Activated CD8-positive, alpha-beta T cell treated with anti-CD3 and anti-CD28 coated beads, Interleukin-2, amount 10 ng/mL, durations not matched to agents 7 days and 5 days (primary cell): ENCODE data around the gene GADD45GIP1. TPM values are rescaled to one million over a fixed set of nuclear protein-coding genes. Genes with fewer than 3 reads are reported as not detected.
"Not testable (repeated sequence)": the region's sequence is repeated elsewhere in the genome, so short reads cannot be mapped to it uniquely, and the experiment has no call there.

Experiments used
- ATAC-seq: fragments of 150-1000 bp; cut with Tn5 transposase; one replicate; pipeline ENCODE4 v1.10.0; 2021; ENCODE audit warnings: moderate library complexity
- CTCF ChIA-PET: fragments of 350-600 bp; sonication (Branson Sonifier 250); formaldehyde crosslinking; loops from one replicate; lab custom pipeline; 2021; ENCODE audit warnings: antibody characterized with exemption; lab: Charles Lee
- POLR2A ChIA-PET: fragments of 350-600 bp; sonication (Branson Sonifier 250); formaldehyde crosslinking; loops from one replicate; lab custom pipeline; 2021; ENCODE audit warnings: antibody characterized with exemption; lab: Charles Lee
- DNase-seq: peaks from one replicate; pipeline ENCODE4 v3.0.0-alpha.2; 2020
- H3K27ac Mint-ChIP-seq: one replicate; pipeline ENCODE4 v1.8.0; 2021; ENCODE audit warnings: mild to moderate bottlenecking, mixed read lengths
- H3K27me3 Mint-ChIP-seq: one replicate; pipeline ENCODE4 v1.8.0; 2021; ENCODE audit warnings: low read depth, mixed read lengths
- H3K36me3 Mint-ChIP-seq: one replicate; pipeline ENCODE4 v1.8.0; 2021; ENCODE audit warnings: low read depth, mixed read lengths
- H3K4me1 Mint-ChIP-seq: one replicate; pipeline ENCODE4 v1.8.0; 2021; ENCODE audit warnings: low read depth, mixed read lengths
- H3K4me3 Mint-ChIP-seq: one replicate; pipeline ENCODE4 v1.8.0; 2021; ENCODE audit warnings: mild to moderate bottlenecking, mixed read lengths
- H3K9me3 Mint-ChIP-seq: one replicate; pipeline ENCODE4 v1.8.0; 2022; ENCODE audit warnings: mixed read lengths; ENCODE audit not compliant: insufficient read depth
- microRNA-seq: library from miRNA; unstranded; fragments of <30 nt; microRNA quantifications from one replicate; pipeline ENCODE4 v1.2.0, GENCODE V29; 2022
- total RNA-seq, 2 experiments: library from RNA; stranded (reverse); gene quantifications; one replicate each; pipeline ENCODE4 v1.2.3, GENCODE V29; 2021

GADD45GIP1 gene
- total RNA-seq, 2 experiments from 2014 or later: 23.4 to 25.4 TPM

DNA sequence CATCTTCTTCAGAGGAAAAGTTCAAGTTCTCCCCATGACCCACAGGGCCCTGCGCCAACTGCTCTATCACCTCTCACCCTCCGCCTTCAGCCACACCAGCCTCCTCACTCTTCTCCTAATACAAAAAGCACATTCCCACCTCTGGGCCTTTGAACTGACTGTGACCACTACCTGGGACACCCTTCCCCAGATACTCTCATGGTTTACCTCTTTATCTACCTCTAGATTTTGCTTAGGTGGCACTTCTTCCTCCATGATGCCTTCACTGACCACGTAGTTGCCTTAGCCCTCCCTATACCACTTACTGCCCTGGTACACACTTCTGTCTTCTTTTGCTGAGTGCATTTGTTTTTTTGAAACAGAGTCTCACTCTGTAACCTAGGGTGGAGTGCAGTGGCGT lies 34.1 kb downstream of the GADD45GIP1 start:
- H3K9me3 Mint-ChIP-seq: no peaks in the 10 kb centered on the region
- no peak for DNase-seq
- ChIA-PET POLR2A (interaction anchor here (1.0 to 1.8 kb wide), 2 partner anchors 10 to 15 kb away, joined by 4 to 5 read pairs; partner anchors contain the start of gene FARSA), CTCF (interaction anchor here (1.5 kb wide), 1 partner anchor 42 kb away, joined by 4 read pairs; no protein-coding TSS in a partner anchor)
- H3K4me3 Mint-ChIP-seq: no peak overlapping the region
- H3K36me3 Mint-ChIP-seq: peaks cover 53% of the 10 kb centered on the region
- peak overlapping the region; percentile 37 for H3K27ac Mint-ChIP-seq
- ATAC-seq: no peak
- peaks cover 23% of the 10 kb centered on the region for H3K4me1 Mint-ChIP-seq
- H3K27me3 Mint-ChIP-seq: peaks cover 2% of the 10 kb centered on the region

DNA sequence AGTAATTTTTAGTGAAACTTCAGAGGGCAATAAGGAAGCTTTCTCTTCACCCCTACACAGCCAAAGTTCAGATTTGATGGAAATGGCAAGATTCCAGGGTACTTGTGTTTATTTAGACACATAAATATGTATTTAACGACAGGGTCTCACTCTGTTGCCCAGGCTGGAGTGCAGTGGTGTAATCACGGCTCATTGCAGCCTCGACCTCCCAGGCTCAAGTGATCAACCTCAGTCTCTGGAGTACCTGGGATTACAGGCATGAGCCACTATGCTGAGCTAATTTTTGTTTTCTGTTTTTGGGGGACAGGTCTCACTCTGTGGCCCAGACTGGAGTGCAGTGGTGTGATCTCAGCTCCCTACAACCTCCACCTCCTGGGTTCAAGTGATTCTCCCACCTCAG lies 36.0 kb downstream of the GADD45GIP1 start:
- DNase-seq (no peak), ATAC-seq (no peak)
- peaks cover 2% of the 10 kb centered on the region for H3K27me3 Mint-ChIP-seq
- ChIA-PET POLR2A (interaction anchor here (2.7 kb wide), 1 partner anchor 12 kb away, joined by 14 read pairs; the partner anchor contains the start of gene FARSA), CTCF (interaction anchor here (1.0 to 1.5 kb wide), 2 partner anchors 36 to 44 kb away, joined by 3 to 7 read pairs; no protein-coding TSS in a partner anchor)
- peaks cover 24% of the 10 kb centered on the region for H3K4me1 Mint-ChIP-seq
- peak overlapping the region; percentile 14 for H3K27ac Mint-ChIP-seq
- H3K9me3 Mint-ChIP-seq: no peaks in the 10 kb centered on the region
- H3K4me3 Mint-ChIP-seq: no peak overlapping the region
- H3K36me3 Mint-ChIP-seq: peaks cover 42% of the 10 kb centered on the region

DNA sequence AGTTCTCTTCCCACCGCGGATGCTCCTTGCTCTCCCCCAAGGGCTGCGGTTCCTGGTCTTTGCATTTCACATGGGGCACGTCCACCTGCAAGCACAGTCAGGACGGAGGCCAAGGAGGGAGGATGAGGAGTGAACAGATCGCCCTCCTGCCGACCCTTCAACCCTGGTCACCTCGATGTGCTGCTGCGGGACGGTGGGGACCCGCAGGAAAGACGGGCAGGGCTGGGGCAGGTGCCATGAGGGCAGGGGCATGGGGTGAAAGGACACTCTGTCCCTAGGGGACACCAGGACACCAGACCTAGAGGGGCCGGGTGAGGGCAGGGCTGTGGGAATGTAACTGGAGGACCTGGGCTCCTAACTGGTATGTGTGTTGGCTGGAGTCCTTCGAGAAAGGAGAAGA lies 38.8 kb downstream of the GADD45GIP1 start:
- Mint-ChIP-seq H3K4me1 (peaks cover 47% of the 10 kb centered on the region), H3K27me3 (peaks cover 2% of the 10 kb centered on the region), H3K27ac (peak overlapping the region; percentile 87), H3K36me3 (peaks cover 23% of the 10 kb centered on the region), H3K4me3 (peak overlapping the region; percentile 74), H3K9me3 (no peaks in the 10 kb centered on the region)
- ChIA-PET POLR2A (no interaction called here), CTCF (interaction anchor here (0.8 to 1.4 kb wide), 2 partner anchors 10 to 33 kb away, joined by 3 to 4 read pairs; no protein-coding TSS in a partner anchor)
- no peak for ATAC-seq
- DNase-seq: no peak

DNA sequence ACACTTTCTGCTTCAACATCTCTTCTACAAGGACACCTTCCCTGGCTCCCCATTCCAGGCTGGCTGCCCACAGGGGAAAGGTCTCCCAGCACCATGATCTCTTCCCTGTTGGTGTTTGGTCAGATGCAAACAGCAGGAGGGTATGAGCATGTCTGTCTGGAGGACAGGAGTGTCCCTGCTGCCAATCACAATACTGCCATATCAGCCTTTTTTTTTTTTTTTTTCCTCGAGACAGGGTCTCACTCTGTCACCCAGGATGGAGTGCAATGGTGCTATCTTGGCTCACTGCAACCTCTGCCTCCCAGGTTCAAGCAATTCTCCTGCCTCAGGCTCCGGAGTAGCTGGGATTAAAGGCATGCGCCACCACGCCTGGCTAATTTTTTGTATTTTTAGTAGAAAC lies 41.2 kb downstream of the GADD45GIP1 start:
- H3K27me3 Mint-ChIP-seq, DNase-seq, H3K9me3 Mint-ChIP-seq, ATAC-seq, H3K4me3 Mint-ChIP-seq: not testable (repeated sequence)
- H3K27ac Mint-ChIP-seq: peak overlapping the region; percentile 77
- POLR2A ChIA-PET: interaction anchor here (0.6 to 3.1 kb wide), 5 partner anchors 17 to 173 kb away, joined by 3 to 20 read pairs (median 6); partner anchors contain the start of genes CALR and GCDH
- CTCF ChIA-PET: interaction anchor here (0.7 to 3.8 kb wide), 4 partner anchors 19 to 182 kb away, joined by 3 to 23 read pairs (median 4); no protein-coding TSS in a partner anchor
- peaks cover 49% of the 10 kb centered on the region for H3K4me1 Mint-ChIP-seq
- H3K36me3 Mint-ChIP-seq: peaks cover 11% of the 10 kb centered on the region

DNA sequence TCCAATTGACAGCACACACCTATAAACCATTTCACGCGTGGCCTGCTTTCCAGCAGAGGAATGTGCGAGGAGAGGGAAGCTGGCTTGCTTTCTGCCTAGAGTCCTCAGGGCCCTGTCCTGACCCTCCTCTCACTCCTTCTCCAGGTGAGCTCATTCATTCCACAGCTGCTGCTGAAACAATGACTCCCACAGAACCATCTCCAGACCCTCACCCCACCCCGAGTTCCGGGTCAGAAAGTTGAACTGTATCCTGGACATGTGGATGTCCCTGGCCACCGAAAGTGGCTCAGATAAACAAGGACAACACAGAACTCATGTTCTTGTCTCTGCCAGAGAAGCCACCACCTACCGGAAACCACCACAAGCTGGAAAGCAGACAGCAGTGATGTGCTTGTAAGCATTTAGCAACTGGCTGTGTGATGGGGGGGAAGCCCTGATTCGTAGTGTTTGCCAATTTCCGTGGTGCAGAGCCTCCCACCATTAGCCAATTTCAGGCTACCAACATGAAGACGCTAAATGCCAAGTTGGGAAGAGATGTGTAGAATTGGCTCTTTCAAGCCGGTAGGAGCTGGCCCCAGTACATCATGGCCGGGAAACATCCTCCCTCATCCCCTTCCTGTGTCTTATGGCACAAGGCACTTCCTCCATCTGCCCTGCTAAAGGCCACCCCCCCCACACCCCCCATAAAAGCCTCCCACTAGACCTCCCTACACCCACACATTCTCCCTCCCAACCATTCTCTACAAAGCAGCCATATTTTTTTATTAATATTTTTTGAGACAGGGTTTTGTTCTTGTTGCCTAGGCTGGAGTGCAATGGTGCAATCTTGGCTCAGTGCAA lies 43.0 kb downstream of the GADD45GIP1 start:
- Mint-ChIP-seq H3K36me3 (peaks cover 5% of the 10 kb centered on the region), H3K4me1 (peaks cover 37% of the 10 kb centered on the region), H3K9me3 (no peaks in the 10 kb centered on the region), H3K4me3 (peak overlapping the region; percentile 57), H3K27ac (peak overlapping the region; percentile 98), H3K27me3 (peaks cover under 1% of the 10 kb centered on the region)
- POLR2A ChIA-PET: interaction anchor here (0.6 to 3.1 kb wide), 10 partner anchors 13 to 191 kb away, joined by 3 to 20 read pairs (median 4); partner anchors contain the start of genes CALR, FARSA, GCDH and KLF1
- ATAC-seq: peak; percentile 85
- DNase-seq: peak; percentile 80
- CTCF ChIA-PET: interaction anchor here (1.0 to 3.8 kb wide), 10 partner anchors 13 to 157 kb away, joined by 3 to 23 read pairs (median 4); partner anchors contain the start of gene GCDH

DNA sequence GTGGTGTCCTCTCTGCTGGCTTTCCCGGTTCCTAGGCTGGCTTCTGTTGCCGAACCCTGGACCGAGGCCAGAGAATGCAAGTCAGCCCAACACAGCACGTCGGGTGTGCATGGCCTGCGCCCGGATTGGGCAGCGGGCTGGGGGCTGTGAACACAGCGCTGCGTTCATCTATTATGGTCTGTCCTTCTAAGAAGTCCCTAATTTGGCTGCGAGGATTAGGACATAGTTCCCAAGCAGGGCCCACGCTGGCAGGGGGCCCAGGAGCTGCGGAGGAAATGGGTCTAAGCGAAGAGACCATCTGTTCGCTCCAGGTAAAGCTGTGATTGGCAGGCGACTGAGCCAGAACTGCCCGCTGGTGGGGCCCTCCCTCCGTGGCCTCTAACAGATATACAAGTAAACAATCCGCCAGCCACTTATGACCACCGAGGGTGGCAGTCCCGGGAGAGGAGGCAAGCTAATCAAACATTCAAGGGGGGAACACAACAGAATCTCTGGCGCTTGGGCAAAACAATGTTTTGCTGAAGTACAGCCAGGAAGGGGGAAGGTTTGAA lies 43.9 kb downstream of the GADD45GIP1 start:
- no peaks in the 10 kb centered on the region for H3K9me3 Mint-ChIP-seq
- ChIA-PET POLR2A (interaction anchor here (0.6 to 3.1 kb wide), 7 partner anchors 12 to 190 kb away, joined by 3 to 20 read pairs (median 5); partner anchors contain the start of genes CALR, GCDH and KLF1), CTCF (interaction anchor here (0.6 to 3.8 kb wide), 11 partner anchors 12 to 203 kb away, joined by 3 to 23 read pairs (median 4); partner anchors contain the start of gene GCDH)
- H3K36me3 Mint-ChIP-seq: peaks cover 2% of the 10 kb centered on the region
- H3K4me1 Mint-ChIP-seq: peaks cover 31% of the 10 kb centered on the region
- peak overlapping the region; percentile 98 for H3K27ac Mint-ChIP-seq
- H3K4me3 Mint-ChIP-seq: no peak overlapping the region
- DNase-seq: no peak
- no peaks in the 10 kb centered on the region for H3K27me3 Mint-ChIP-seq
- no peak for ATAC-seq

DNA sequence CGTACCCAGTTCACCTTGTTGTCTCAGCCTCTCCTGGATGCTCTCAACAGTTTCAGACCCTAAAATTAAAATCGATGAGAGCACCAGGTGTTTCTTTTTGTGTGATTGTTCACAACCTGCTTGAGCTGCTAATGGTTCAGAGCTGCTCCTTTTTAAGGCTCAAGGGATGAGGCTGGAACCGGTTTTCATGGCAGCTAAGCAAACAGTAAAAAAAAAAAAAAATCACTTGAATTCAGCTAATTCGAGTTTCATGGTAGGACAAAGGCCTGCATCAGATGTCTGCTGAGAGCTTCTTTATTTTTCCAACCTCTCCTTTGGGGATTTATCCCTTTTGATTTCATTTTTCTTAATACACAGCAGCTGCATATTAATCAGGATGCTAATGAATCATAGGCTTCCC lies 44.5 kb downstream of the GADD45GIP1 start:
- no peak overlapping the region for H3K4me3 Mint-ChIP-seq
- H3K27ac Mint-ChIP-seq: no peak overlapping the region
- ATAC-seq (no peak), DNase-seq (no peak)
- H3K27me3 Mint-ChIP-seq: no peaks in the 10 kb centered on the region
- POLR2A ChIA-PET: interaction anchor here (0.7 to 2.3 kb wide), 3 partner anchors 12 to 120 kb away, joined by 3 to 5 read pairs (median 4); partner anchors contain the start of gene KLF1
- CTCF ChIA-PET: interaction anchor here (0.6 to 3.8 kb wide), 6 partner anchors 12 to 202 kb away, joined by 3 to 23 read pairs (median 8); no protein-coding TSS in a partner anchor
- H3K4me1 Mint-ChIP-seq: peaks cover 31% of the 10 kb centered on the region
- peaks cover 2% of the 10 kb centered on the region for H3K36me3 Mint-ChIP-seq
- no peaks in the 10 kb centered on the region for H3K9me3 Mint-ChIP-seq

DNA sequence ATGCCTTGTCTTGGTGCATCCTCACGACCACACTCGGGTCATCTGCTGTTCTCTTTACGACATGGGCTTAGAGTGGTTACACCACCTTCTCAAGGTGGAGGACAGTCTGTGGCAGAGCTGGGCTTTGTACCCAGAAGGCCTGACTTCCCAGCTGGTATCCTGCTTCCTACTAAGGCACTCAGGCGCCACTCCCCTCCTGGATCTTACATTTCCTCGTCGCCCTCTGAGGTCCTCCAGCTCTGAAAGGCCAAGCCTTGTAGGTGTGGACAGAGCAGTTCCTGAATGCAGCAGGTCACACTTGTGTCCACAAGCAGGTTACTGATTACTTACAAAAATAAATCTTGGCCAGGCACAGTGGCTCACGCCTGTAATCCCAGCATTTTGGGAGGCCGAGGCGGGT lies 49.9 kb downstream of the GADD45GIP1 start:
- CTCF ChIA-PET: interaction anchor here (1.9 kb wide), 1 partner anchor 58 kb away, joined by 6 read pairs; no protein-coding TSS in a partner anchor
- no peaks in the 10 kb centered on the region for H3K9me3 Mint-ChIP-seq
- DNase-seq (no peak), ATAC-seq (no peak)
- no peak overlapping the region for H3K4me3 Mint-ChIP-seq
- POLR2A ChIA-PET: interaction anchor here (1.1 to 1.6 kb wide), 2 partner anchors 22 to 31 kb away, joined by 3 to 5 read pairs; partner anchors contain the start of gene CALR
- peak overlapping the region; percentile 55 for H3K27ac Mint-ChIP-seq
- peaks cover 5% of the 10 kb centered on the region for H3K36me3 Mint-ChIP-seq
- no peaks in the 10 kb centered on the region for H3K27me3 Mint-ChIP-seq
- H3K4me1 Mint-ChIP-seq: peaks cover 4% of the 10 kb centered on the region

Small RNA genes within 50 kb of the gene (microRNA-seq; reads per million reads assigned to microRNA genes)
- gene MIR5695: not detected
- 6.3 reads per million, percentile 8 among the genes with 10 or more reads in this experiment for gene MIR6515

Other genes starting within 250 kb of the GADD45GIP1 start
- 10 to 100 TPM; 84.3 to 93.1 TPM for gene TNPO2, start 233.3 kb downstream of the GADD45GIP1 start, total RNA-seq
- 100 to 1,000 TPM; 206 to 228 TPM for gene TRIR, start 222.5 kb downstream of the GADD45GIP1 start, total RNA-seq
- 10 to 100 TPM; 66.8 to 71.5 TPM for gene GET3, start 219.7 kb downstream of the GADD45GIP1 start, total RNA-seq
- not detected for gene BEST2, start 205.4 kb downstream of the GADD45GIP1 start, total RNA-seq
- gene HOOK2, start 181.7 kb downstream of the GADD45GIP1 start, total RNA-seq: 10 to 100 TPM; 14.4 to 16.9 TPM
- gene JUNB, start 165.7 kb downstream of the GADD45GIP1 start, total RNA-seq: 10 to 100 TPM; 90.4 to 92.9 TPM
- 100 to 1,000 TPM; 250 to 267 TPM for gene PRDX2, start 155.4 kb downstream of the GADD45GIP1 start, total RNA-seq
- gene THSD8, start 155.2 kb downstream of the GADD45GIP1 start, total RNA-seq: 10 to 100 TPM; 17.7 to 30.9 TPM
- gene RNASEH2A, start 150.6 kb downstream of the GADD45GIP1 start, total RNA-seq: 10 to 100 TPM; 49.2 to 64.0 TPM
- gene RTBDN, start 122.6 kb downstream of the GADD45GIP1 start, total RNA-seq: not detected
- gene MAST1, start 118.7 kb downstream of the GADD45GIP1 start, total RNA-seq: 1 to 10 TPM in 1 of 2 experiments, under 1 TPM in 1; 0.89 to 1.3 TPM
- 10 to 100 TPM; 26.1 to 27.4 TPM for gene DNASE2, start 75.8 kb downstream of the GADD45GIP1 start, total RNA-seq
- gene KLF1, start 70.0 kb downstream of the GADD45GIP1 start, total RNA-seq: under 1 TPM in 1 of 2 experiments, not detected in 1; 0.21 TPM
- 10 to 100 TPM; 39.5 to 42.5 TPM for gene GCDH, start 66.1 kb downstream of the GADD45GIP1 start, total RNA-seq
- gene SYCE2, start 37.9 kb downstream of the GADD45GIP1 start, total RNA-seq: 1 to 10 TPM; 3.4 to 3.9 TPM
- gene FARSA, start 23.5 kb downstream of the GADD45GIP1 start, total RNA-seq: 100 to 1,000 TPM in 1 of 2 experiments, 10 to 100 TPM in 1; 98.8 to 106 TPM
- 100 to 1,000 TPM; 875 to 886 TPM for gene CALR, start 18.6 kb downstream of the GADD45GIP1 start, total RNA-seq
- 100 to 1,000 TPM; 138 to 140 TPM for gene RAD23A, start 11.4 kb downstream of the GADD45GIP1 start, total RNA-seq
- under 1 TPM; 0.21 to 0.34 TPM for gene DAND5, start 12.4 kb upstream of the GADD45GIP1 start, total RNA-seq
- 1 to 10 TPM in 1 of 2 experiments, under 1 TPM in 1; 0.40 to 1.4 TPM for gene NFIX, start 38.3 kb upstream of the GADD45GIP1 start, total RNA-seq
- 1 to 10 TPM; 3.3 to 3.8 TPM for gene LYL1, start 145.6 kb upstream of the GADD45GIP1 start, total RNA-seq
- gene TRMT1, start 159.5 kb upstream of the GADD45GIP1 start, total RNA-seq: 10 to 100 TPM; 59.8 to 60.3 TPM
- gene NACC1, start 161.0 kb upstream of the GADD45GIP1 start, total RNA-seq: 10 to 100 TPM; 74.6 to 84.8 TPM
- 10 to 100 TPM; 68.4 to 69.2 TPM for gene STX10, start 193.2 kb upstream of the GADD45GIP1 start, total RNA-seq
- 100 to 1,000 TPM; 203 to 210 TPM for gene IER2, start 193.2 kb upstream of the GADD45GIP1 start, total RNA-seq